ENCODE results near the gene KLHL35. TPM values are rescaled to one million over a fixed set of nuclear protein-coding genes. Genes with fewer than 3 reads are reported as not detected.

The KLHL35 gene
- total and polyA plus RNA-seq, 4 donors, result 0.62 to 2.4 (median 1.7) TPM

GRCh38 chr11:75388386-75389275, 44.4 kb downstream of the KLHL35 start:
- H3K4me1 ChIP-seq (ENCODE audit: control insufficient read depth in 5 of 5, insufficient read depth in 5 of 5, low read length in 5 of 5), result peaks cover 0 to 4% (median 0%) of the 10 kb centered on the region in 5 donors
- 27 to 32% methylated on average over 9 of the region's 9 CpGs for WGBS, 2 donors
- H3K27ac ChIP-seq (ENCODE audit: low read depth in 1 of 2, low read length in 1 of 2), result peak overlapping the region in 1 of 2 donors; percentile 68
- no peak overlapping the region for H3K4me3 ChIP-seq
- peak; percentile 80 for ATAC-seq (ENCODE audit: insufficient read depth, low FRiP score)
- DNase-seq, result peak; percentile 83 to 87 (median 86)
- TF ChIP-seq CTCF (IDR thresholded peaks at IDR 0.05; ENCODE audit: control extremely low read depth, extremely low read depth), result peak; percentile 88
- no peaks in the 10 kb centered on the region for H3K27me3 ChIP-seq (ENCODE audit: control insufficient read depth in 3 of 3, insufficient read depth in 3 of 3, low read length in 2 of 3)
- H3K36me3 ChIP-seq (ENCODE audit: control insufficient read depth in 4 of 4, insufficient read depth in 4 of 4, low read length in 4 of 4), result no peaks in the 10 kb centered on the region
- H3K9ac ChIP-seq (ENCODE audit: insufficient read depth in 1 of 2, low read length in 2 of 2), result no peak overlapping the region
- H3K9me3 ChIP-seq (ENCODE audit: control insufficient read depth in 4 of 4, insufficient read depth in 3 of 4, low read length in 3 of 4), result peaks cover 0 to 2% (median 0%) of the 10 kb centered on the region in 4 donors

- WGBS, 2 donors, result 74 to 84% methylated on average over 3 of the region's 3 CpGs
- Histone ChIP-seq H3K27me3 (ENCODE audit: control insufficient read depth in 3 of 3, insufficient read depth in 3 of 3, low read length in 2 of 3) (no peaks in the 10 kb centered on the region), H3K27ac (ENCODE audit: low read depth in 1 of 2, low read length in 1 of 2) (no peak overlapping the region), H3K4me3 (no peak overlapping the region), H3K9ac (ENCODE audit: insufficient read depth in 1 of 2, low read length in 2 of 2) (no peak overlapping the region), H3K4me1 (ENCODE audit: control insufficient read depth in 5 of 5, insufficient read depth in 5 of 5, low read length in 5 of 5) (peaks cover 0 to 4% (median 0%) of the 10 kb centered on the region in 5 donors), H3K9me3 (ENCODE audit: control insufficient read depth in 4 of 4, insufficient read depth in 3 of 4, low read length in 3 of 4) (peaks cover 0 to 2% (median 0%) of the 10 kb centered on the region in 4 donors), H3K36me3 (ENCODE audit: control insufficient read depth in 4 of 4, insufficient read depth in 4 of 4, low read length in 4 of 4) (no peaks in the 10 kb centered on the region)
- ATAC-seq (ENCODE audit: insufficient read depth, low FRiP score) (no peak), DNase-seq (no peak)
- no peak for TF ChIP-seq CTCF (IDR thresholded peaks at IDR 0.05; ENCODE audit: control extremely low read depth, extremely low read depth)
Measured at GRCh38 chr11:75387736-75388294, 45.2 kb downstream of the KLHL35 start.

DNA sequence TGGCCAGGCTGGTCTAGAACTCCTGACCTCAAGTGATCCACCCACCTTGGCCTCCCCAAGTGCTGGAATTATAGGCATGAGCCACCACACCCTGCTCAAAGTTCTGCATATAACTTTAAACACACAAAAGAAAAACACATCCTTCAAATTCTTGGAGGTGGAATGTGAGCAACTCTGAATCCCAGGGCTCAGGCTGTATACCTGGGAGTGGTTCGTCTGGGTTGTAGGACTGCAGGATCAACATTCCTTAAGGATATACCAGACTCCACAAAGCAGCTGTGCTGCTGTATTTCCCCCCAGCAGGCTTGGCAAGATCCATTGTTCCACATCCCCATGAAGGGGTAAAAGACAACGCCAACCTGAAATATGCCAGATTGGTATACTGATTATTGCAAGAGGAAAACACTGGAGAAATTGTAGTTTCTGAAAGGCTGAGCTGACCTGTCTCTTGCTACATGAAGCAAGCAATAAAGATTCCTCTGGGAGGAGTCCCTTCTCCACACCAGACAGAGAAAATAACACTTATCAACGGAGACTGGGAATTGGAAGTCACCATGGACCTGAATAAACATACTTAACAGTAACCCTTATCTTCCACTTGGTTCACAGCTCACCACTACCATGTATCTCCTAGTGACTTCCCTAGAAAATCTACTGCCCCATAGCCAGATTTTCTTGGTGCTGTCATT, 45.9 kb downstream of the KLHL35 start:
- ATAC-seq (ENCODE audit: insufficient read depth, low FRiP score), result no peak
- WGBS, 2 donors, result 59 to 86% methylated on average over 3 of the region's 3 CpGs
- DNase-seq, result no peak
- H3K36me3 ChIP-seq (ENCODE audit: control insufficient read depth in 4 of 4, insufficient read depth in 4 of 4, low read length in 4 of 4), result no peaks in the 10 kb centered on the region
- no peak overlapping the region for H3K9ac ChIP-seq (ENCODE audit: insufficient read depth in 1 of 2, low read length in 2 of 2)
- no peaks in the 10 kb centered on the region for H3K27me3 ChIP-seq (ENCODE audit: control insufficient read depth in 3 of 3, insufficient read depth in 3 of 3, low read length in 2 of 3)
- H3K4me1 ChIP-seq (ENCODE audit: control insufficient read depth in 5 of 5, insufficient read depth in 5 of 5, low read length in 5 of 5), result peaks cover 0 to 4% (median 0%) of the 10 kb centered on the region in 5 donors
- H3K9me3 ChIP-seq (ENCODE audit: control insufficient read depth in 4 of 4, insufficient read depth in 3 of 4, low read length in 3 of 4), result peaks cover 0 to 2% (median 0%) of the 10 kb centered on the region in 4 donors
- TF ChIP-seq CTCF (IDR thresholded peaks at IDR 0.05; ENCODE audit: control extremely low read depth, extremely low read depth), result no peak
- H3K4me3 ChIP-seq, result no peak overlapping the region
- H3K27ac ChIP-seq (ENCODE audit: low read depth in 1 of 2, low read length in 1 of 2), result peak overlapping the region in 1 of 2 donors; percentile 0
